CD1c-positive myeloid dendritic cell (primary cell): ENCODE data around the gene STPG3.

Experiments
- DNase-seq: peaks from one replicate; pipeline ENCODE4 v3.0.0-alpha.2; 2016; ENCODE audit errors: extremely low spot score

STPG3 gene

GRCh38 chr9:137278721-137279711 lies 27.9 kb downstream of the STPG3 start:
- DNase-seq, result no peak

- DNase-seq, result no peak
These were observed 28.8 kb downstream of the STPG3 start for GRCh38 chr9:137279741-137280473.

GRCh38 chr9:137280474-137281344 lies 29.6 kb downstream of the STPG3 start:
- peak; percentile 20 for DNase-seq

- no peak for DNase-seq
These were observed 30.4 kb downstream of the STPG3 start for GRCh38 chr9:137281345-137282116.

- DNase-seq, result peak; percentile 55
These were observed 35.9 kb downstream of the STPG3 start for GRCh38 chr9:137286975-137287383.

GRCh38 chr9:137293094-137293481 lies 42.0 kb downstream of the STPG3 start:
- DNase-seq, result no peak

GRCh38 chr9:137293482-137294090 lies 42.5 kb downstream of the STPG3 start:
- DNase-seq, result no peak

GRCh38 chr9:137294091-137294680 lies 43.1 kb downstream of the STPG3 start:
- peak; percentile 38 for DNase-seq

- peak; percentile 26 for DNase-seq
These were observed 43.7 kb downstream of the STPG3 start for GRCh38 chr9:137294681-137295237.

- peak; percentile 52 for DNase-seq
These were observed 44.2 kb downstream of the STPG3 start for GRCh38 chr9:137295238-137295811.

GRCh38 chr9:137295849-137296669 lies 45.0 kb downstream of the STPG3 start:
- no peak for DNase-seq

GRCh38 chr9:137296670-137297664 lies 45.9 kb downstream of the STPG3 start:
- DNase-seq, result no peak

- no peak for DNase-seq
These were observed 46.9 kb downstream of the STPG3 start for GRCh38 chr9:137297966-137298365.

GRCh38 chr9:137298401-137299202 lies 47.5 kb downstream of the STPG3 start:
- no peak for DNase-seq

- no peak for DNase-seq
These were observed 48.1 kb downstream of the STPG3 start for GRCh38 chr9:137299203-137299565.

- no peak for DNase-seq
These were observed 48.9 kb downstream of the STPG3 start for GRCh38 chr9:137299938-137300337.
